Bronchial epithelial cell (primary cell): Measurements from ENCODE around the gene TTLL9. TPM values are rescaled to one million over a fixed set of nuclear protein-coding genes. Genes with fewer than 3 reads are reported as not detected.

Source experiments
- DNase-seq: peaks from one replicate; pipeline ENCODE4 v3.0.0-alpha.2; 2010; ENCODE audit warnings: low read depth
- FAIRE-seq: peaks from 2 replicates; lab custom pipeline; 2011; peaks lifted over from hg19 to GRCh38; lab: Jason Lieb, UNC
- H3K27me3 ChIP-seq: 2 replicates; pipeline ENCODE4 v1.5.1; 2011; ENCODE audit warnings: low read length; ENCODE audit not compliant: control insufficient read depth, insufficient read depth
- H3K36me3 ChIP-seq: 2 replicates; pipeline ENCODE4 v1.5.1; 2011; ENCODE audit warnings: low read length; ENCODE audit not compliant: control insufficient read depth, insufficient read depth
- H3K4me3 ChIP-seq: 2 replicates; pipeline ENCODE4 v1.5.1; 2011; ENCODE audit warnings: mild to moderate bottlenecking, low read depth, low read length, control low read depth
- total RNA-seq: library from RNA; depleted of rRNA; stranded (reverse); fragments of >200 nt; gene quantifications from 2 replicates; pipeline ENCODE4 v1.2.1, GENCODE V29; 2014
- TF ChIP-seq, protein P1 (sequence below): IDR thresholded peaks from 2 replicates; pipeline ENCODE4 v1.5.1; 2011; ENCODE audit warnings: mild to moderate bottlenecking, moderate library complexity, low read length, control low read depth, inconsistent platforms; ENCODE audit not compliant: insufficient read depth, severe bottlenecking

Gene TTLL9
- total RNA-seq, 1 donor from 2014 or later: not detected

DNA sequence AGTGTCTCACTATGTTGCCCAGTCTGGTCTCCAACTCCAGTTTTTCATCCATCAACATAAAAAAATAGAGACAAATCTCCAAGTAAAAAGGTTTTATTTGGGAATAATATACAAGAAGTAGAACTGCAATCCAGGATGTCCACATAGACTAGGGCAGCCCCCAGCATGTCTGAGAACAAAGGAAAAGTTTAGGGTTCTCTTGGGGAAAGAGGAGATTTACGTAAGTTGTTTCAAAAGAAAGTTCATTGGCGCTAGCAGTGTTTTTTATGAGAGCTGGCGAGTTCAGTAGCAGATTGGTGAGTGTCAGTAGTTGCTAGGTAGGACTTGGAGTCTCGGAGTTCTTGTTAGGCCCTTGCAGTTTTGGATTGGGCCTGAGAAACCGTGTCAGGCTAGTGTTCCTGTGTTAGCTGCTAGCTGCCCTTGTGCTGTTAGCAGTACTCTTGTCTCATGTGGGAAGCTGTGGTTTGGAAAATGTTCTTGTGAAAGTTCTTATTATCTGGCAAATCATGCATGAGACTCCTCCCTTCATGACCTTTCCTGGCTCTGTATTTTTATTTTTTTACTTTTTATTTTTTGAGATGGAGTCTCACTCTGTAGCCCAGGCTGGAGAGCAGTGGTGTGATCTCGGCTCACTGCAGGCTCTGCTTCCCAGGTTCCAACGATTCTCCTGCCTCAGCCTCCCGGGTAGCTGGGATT, 24.7 kb downstream of the TTLL9 start:
- no peak for FAIRE-seq
- DNase-seq: peak; percentile 63
- Histone ChIP-seq H3K4me3 (no peak overlapping the region), H3K27me3 (no peaks in the 10 kb centered on the region), H3K36me3 (no peaks in the 10 kb centered on the region)
- TF ChIP-seq, protein P1, sequence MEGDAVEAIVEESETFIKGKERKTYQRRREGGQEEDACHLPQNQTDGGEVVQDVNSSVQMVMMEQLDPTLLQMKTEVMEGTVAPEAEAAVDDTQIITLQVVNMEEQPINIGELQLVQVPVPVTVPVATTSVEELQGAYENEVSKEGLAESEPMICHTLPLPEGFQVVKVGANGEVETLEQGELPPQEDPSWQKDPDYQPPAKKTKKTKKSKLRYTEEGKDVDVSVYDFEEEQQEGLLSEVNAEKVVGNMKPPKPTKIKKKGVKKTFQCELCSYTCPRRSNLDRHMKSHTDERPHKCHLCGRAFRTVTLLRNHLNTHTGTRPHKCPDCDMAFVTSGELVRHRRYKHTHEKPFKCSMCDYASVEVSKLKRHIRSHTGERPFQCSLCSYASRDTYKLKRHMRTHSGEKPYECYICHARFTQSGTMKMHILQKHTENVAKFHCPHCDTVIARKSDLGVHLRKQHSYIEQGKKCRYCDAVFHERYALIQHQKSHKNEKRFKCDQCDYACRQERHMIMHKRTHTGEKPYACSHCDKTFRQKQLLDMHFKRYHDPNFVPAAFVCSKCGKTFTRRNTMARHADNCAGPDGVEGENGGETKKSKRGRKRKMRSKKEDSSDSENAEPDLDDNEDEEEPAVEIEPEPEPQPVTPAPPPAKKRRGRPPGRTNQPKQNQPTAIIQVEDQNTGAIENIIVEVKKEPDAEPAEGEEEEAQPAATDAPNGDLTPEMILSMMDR: no peak

DNA sequence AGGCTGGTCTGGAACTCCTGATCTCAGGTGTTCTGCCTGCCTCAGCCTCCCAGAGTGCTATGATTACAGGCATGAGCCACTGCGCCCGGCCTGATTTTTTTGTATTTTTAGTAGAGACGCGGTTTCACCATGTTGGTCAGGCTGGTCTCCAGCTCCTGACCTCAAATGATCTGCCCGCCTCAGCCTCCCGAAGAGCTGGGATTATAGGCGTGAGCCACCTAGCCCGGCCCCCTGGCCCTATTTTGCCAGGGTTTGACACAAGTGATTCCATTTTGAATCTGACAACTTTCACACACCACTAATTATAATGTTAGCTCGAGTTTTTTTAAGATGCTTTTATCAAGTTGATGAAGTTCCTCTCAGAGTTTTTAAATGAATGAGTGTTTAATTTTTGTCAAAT, 25.6 kb downstream of the TTLL9 start:
- no peaks in the 10 kb centered on the region for H3K36me3 ChIP-seq
- no peak overlapping the region for H3K4me3 ChIP-seq
- H3K27me3 ChIP-seq: peaks cover 2% of the 10 kb centered on the region
- FAIRE-seq (no peak), DNase-seq (no peak)
- TF ChIP-seq, protein P1: no peak

DNA sequence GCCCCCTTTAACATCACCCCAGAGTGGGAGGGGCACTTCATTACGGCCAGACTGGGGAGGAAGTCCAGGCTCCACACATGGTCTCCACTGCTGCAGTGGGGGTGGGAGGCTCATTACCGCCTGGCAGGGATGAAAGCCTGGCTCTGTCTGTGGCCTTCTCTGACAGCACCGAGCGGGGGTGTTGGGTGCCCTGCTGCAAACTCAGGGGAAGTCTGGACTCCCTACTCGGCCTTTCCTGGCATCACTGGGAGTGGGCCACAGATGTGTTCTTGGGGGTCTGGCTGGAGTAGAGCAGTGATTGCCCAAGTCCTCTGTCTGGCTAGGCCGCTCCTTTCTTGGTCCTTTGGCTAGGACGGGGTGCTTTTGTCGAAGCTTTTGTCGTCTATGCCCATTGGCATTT, 27.1 kb downstream of the TTLL9 start:
- TF ChIP-seq, protein P1: no peak
- H3K27me3 ChIP-seq: peaks cover 2% of the 10 kb centered on the region
- no peaks in the 10 kb centered on the region for H3K36me3 ChIP-seq
- no peak overlapping the region for H3K4me3 ChIP-seq
- FAIRE-seq (no peak), DNase-seq (no peak)

DNA sequence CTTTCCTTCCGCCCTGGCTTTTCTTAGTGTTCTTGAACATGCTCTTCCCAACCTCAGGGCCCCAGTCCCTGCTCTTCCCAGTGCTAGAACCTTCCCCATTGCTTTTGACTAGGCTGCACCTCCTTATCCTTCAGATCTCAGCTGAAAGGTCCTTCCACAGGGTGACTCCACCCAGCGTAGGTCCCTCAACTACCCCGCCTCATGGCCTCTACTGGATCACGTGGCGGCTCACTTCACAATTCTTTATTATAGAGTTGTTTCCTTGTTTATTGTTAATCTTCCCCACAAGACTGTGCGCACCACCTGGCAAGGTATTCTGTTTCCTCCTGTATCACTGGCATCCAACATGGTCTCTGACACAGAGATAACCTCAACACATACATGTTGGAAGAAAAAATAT, 31.2 kb downstream of the TTLL9 start:
- FAIRE-seq (no peak), DNase-seq (no peak)
- no peak overlapping the region for H3K4me3 ChIP-seq
- peaks cover 2% of the 10 kb centered on the region for H3K27me3 ChIP-seq
- H3K36me3 ChIP-seq: no peaks in the 10 kb centered on the region
- TF ChIP-seq, protein P1: no peak

DNA sequence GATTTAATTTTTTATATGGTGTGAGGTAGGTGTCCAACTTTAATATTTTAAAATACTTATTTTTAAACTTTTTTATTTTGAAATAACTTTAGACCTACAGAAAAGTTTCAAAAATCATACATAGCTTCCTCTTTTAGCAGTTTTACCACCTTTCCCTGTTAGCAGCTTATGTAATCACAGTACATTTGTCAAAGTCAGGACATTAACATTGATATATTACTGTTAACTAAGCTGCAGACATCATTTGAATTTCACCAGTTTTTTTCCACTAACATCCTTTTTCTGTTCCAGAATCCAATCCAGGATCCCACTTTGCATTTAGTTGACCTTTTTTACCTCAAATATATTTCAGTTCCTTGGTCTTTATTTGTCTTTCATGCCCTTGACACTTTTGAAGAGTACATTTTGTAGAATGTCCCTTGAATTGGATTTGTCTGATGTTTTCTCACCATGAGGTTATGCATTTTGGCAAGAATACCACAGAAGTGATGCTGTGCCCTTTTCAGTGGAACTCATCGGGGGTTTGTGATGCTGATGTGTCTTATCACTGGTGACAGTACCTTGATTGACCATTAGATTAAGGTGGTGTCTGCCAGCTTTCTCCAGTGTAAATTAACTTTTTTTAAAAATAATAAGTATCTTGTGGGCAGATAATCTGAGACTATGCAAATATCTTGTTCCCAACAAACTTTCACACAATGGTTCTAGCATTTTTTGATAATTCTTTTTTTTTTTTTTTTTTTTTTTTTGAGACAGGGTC, 33.4 kb downstream of the TTLL9 start:
- TF ChIP-seq, protein P1: no peak
- Histone ChIP-seq H3K36me3 (no peaks in the 10 kb centered on the region), H3K4me3 (no peak overlapping the region), H3K27me3 (peaks cover 2% of the 10 kb centered on the region)
- FAIRE-seq: no peak
- no peak for DNase-seq
